Measurements from ENCODE around the gene MOSPD3.

The MOSPD3 gene

DNA sequence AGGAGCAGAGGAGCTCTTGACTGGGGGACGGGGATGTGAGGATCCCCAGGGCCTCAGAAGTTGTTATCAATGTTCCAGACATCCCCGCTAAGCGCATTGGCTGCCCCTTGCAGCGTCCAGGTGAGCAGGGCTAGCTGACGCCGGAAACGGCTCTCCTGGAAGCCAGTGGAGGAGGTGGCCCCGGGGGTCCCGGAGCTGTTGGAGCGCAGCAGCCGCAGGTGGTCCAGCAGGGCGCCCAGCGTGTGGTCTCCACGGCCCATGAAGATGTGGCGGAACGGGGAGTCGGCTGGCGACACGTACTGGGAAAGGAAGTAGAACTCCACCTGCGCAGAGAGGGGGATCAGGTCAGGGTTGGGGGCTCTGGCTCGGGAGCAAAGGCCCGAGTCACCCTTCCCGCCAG, 8.5 kb downstream of the MOSPD3 start:
- TF ChIP-seq, protein P1, sequence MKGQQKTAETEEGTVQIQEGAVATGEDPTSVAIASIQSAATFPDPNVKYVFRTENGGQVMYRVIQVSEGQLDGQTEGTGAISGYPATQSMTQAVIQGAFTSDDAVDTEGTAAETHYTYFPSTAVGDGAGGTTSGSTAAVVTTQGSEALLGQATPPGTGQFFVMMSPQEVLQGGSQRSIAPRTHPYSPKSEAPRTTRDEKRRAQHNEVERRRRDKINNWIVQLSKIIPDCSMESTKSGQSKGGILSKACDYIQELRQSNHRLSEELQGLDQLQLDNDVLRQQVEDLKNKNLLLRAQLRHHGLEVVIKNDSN (IDR thresholded peaks at IDR 0.05), result no peak
- TF ChIP-seq TCF12 (IDR thresholded peaks at IDR 0.05; ENCODE audit: low read depth) (no peak), YY1 (IDR thresholded peaks at IDR 0.05; ENCODE audit: low read depth) (no peak), FOXM1 (IDR thresholded peaks at IDR 0.05; ENCODE audit: borderline replicate concordance, low read depth) (no peak), EGR1 (IDR thresholded peaks at IDR 0.05) (no peak), RAD21 (IDR thresholded peaks at IDR 0.05; ENCODE audit: low read depth) (no peak), TEAD4 (IDR thresholded peaks at IDR 0.05) (no peak)
- TF ChIP-seq, protein P2, sequence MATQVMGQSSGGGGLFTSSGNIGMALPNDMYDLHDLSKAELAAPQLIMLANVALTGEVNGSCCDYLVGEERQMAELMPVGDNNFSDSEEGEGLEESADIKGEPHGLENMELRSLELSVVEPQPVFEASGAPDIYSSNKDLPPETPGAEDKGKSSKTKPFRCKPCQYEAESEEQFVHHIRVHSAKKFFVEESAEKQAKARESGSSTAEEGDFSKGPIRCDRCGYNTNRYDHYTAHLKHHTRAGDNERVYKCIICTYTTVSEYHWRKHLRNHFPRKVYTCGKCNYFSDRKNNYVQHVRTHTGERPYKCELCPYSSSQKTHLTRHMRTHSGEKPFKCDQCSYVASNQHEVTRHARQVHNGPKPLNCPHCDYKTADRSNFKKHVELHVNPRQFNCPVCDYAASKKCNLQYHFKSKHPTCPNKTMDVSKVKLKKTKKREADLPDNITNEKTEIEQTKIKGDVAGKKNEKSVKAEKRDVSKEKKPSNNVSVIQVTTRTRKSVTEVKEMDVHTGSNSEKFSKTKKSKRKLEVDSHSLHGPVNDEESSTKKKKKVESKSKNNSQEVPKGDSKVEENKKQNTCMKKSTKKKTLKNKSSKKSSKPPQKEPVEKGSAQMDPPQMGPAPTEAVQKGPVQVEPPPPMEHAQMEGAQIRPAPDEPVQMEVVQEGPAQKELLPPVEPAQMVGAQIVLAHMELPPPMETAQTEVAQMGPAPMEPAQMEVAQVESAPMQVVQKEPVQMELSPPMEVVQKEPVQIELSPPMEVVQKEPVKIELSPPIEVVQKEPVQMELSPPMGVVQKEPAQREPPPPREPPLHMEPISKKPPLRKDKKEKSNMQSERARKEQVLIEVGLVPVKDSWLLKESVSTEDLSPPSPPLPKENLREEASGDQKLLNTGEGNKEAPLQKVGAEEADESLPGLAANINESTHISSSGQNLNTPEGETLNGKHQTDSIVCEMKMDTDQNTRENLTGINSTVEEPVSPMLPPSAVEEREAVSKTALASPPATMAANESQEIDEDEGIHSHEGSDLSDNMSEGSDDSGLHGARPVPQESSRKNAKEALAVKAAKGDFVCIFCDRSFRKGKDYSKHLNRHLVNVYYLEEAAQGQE (IDR thresholded peaks at IDR 0.05; ENCODE audit: low read depth), result no peak

DNA sequence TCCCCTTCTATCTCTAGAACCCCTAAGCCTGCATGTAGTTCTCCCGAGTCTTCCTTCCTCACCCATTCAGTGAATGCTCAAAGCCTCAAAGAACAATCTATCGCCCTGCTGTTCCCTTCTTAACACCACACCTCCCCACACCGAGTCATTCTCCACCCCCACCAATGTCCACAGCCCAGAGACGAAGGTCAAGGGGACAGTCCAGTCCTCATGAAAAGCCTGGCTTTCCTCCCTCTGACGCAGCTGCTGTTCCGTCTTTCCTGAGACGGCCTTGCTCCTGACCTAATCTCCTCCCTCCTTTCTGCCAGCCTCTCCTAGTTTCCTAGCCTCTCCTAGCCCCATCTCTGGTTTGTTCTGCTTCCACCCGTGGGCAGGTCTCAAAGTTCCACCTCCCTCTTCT, 9.2 kb downstream of the MOSPD3 start:
- no peak for TF ChIP-seq EGR1 (IDR thresholded peaks at IDR 0.05)
- TF ChIP-seq, protein P1 (IDR thresholded peaks at IDR 0.05), result no peak
- no peak for TF ChIP-seq NFIC (IDR thresholded peaks at IDR 0.05)
- no peak for TF ChIP-seq TCF12 (IDR thresholded peaks at IDR 0.05; ENCODE audit: low read depth)
- no peak for TF ChIP-seq FOXM1 (IDR thresholded peaks at IDR 0.05; ENCODE audit: borderline replicate concordance, low read depth)
- no peak for TF ChIP-seq CREB1 (IDR thresholded peaks at IDR 0.05; ENCODE audit: low read depth)
- no peak for TF ChIP-seq CEBPB (IDR thresholded peaks at IDR 0.05)

DNA sequence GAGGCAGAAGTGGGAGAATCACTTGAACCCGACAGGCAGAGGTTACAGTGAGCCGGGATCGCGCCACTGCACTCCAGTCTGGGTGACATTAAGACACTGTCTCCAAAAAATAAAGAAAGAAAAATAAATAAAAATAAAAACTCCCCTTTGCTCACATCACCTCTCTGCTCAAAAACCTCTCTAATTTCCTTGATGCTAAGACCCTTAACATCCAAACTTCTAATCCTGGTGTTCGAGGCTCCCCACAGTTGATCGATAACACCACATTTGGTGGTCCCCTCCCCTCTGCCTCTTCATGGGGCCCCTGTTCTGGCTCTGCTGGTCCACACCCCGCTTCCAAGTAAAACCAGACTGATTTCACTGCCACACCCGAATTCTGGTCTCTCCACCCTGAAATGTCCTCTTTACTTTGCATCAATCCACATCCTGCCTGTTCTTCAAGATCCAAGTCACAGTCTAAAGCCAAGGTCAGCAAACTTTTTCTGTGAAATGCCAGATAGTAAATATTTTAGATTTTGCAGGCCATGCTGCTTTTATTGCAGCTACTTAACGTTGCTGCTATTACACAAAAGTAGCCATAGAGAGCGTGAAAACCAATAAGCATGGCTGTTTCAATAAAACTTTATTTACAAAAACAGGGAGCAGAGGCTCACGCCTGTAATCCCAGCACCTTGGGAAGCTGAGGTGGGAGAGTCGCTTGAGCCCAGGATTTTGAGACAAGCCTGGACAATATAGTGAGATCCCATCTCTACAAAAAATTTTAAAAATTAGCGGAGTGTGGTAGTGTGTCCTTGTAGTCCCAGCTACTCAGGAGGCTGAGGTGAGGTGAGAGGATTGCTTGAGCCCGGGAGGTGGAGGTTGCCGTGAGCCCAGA, 11.8 kb downstream of the MOSPD3 start:
- no peak for TF ChIP-seq TCF12 (IDR thresholded peaks at IDR 0.05; ENCODE audit: low read depth)
- TF ChIP-seq, protein P1 (IDR thresholded peaks at IDR 0.05), result no peak
- TF ChIP-seq TAF1 (IDR thresholded peaks at IDR 0.05; ENCODE audit: low read depth), result no peak
- no peak for TF ChIP-seq RAD21 (IDR thresholded peaks at IDR 0.05; ENCODE audit: low read depth)
- no peak for TF ChIP-seq CREB1 (IDR thresholded peaks at IDR 0.05; ENCODE audit: low read depth)
- no peak for TF ChIP-seq YY1 (IDR thresholded peaks at IDR 0.05; ENCODE audit: low read depth)
- no peak for TF ChIP-seq FOXM1 (IDR thresholded peaks at IDR 0.05; ENCODE audit: borderline replicate concordance, low read depth)
- TF ChIP-seq, protein P2 (IDR thresholded peaks at IDR 0.05; ENCODE audit: low read depth), result no peak
- TF ChIP-seq, protein P3, sequence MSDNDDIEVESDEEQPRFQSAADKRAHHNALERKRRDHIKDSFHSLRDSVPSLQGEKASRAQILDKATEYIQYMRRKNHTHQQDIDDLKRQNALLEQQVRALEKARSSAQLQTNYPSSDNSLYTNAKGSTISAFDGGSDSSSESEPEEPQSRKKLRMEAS (IDR thresholded peaks at IDR 0.05), result no peak
- no peak for TF ChIP-seq ZBTB7A (IDR thresholded peaks at IDR 0.05; ENCODE audit: low read depth)
- TF ChIP-seq TEAD4 (IDR thresholded peaks at IDR 0.05), result no peak
- no peak for TF ChIP-seq EP300 (IDR thresholded peaks at IDR 0.05; ENCODE audit: borderline replicate concordance)
- TF ChIP-seq NFIC (IDR thresholded peaks at IDR 0.05), result no peak

DNA sequence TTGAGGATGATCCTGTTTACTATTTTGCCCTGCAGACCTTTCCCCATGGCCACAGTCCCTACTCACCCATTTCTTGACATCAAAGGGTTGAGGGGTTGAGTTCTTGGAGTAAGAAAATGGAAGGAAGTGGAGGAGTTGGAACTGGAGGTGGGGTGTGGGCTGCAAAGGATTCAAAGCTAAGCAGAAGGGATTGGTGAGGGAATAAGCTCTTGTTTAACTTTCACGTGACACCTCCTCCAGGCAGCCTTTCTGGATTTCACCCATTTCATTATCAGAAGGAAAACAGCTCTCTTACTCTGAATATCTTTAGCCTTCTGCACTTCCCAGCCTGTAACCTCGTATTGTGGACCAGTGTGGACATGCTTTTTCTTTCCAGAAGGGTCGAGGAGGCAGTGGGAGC, 13.7 kb downstream of the MOSPD3 start:
- TF ChIP-seq EP300 (IDR thresholded peaks at IDR 0.05; ENCODE audit: borderline replicate concordance) (no peak), NFIC (IDR thresholded peaks at IDR 0.05) (no peak), TCF12 (IDR thresholded peaks at IDR 0.05; ENCODE audit: low read depth) (no peak), YY1 (IDR thresholded peaks at IDR 0.05; ENCODE audit: low read depth) (no peak), CREB1 (IDR thresholded peaks at IDR 0.05; ENCODE audit: low read depth) (no peak), ZBTB7A (IDR thresholded peaks at IDR 0.05; ENCODE audit: low read depth) (no peak), TEAD4 (IDR thresholded peaks at IDR 0.05) (no peak), FOXM1 (IDR thresholded peaks at IDR 0.05; ENCODE audit: borderline replicate concordance, low read depth) (no peak), EGR1 (IDR thresholded peaks at IDR 0.05) (no peak), RAD21 (IDR thresholded peaks at IDR 0.05; ENCODE audit: low read depth) (no peak), CEBPB (IDR thresholded peaks at IDR 0.05) (no peak), TAF1 (IDR thresholded peaks at IDR 0.05; ENCODE audit: low read depth) (no peak)
- TF ChIP-seq, protein P2 (IDR thresholded peaks at IDR 0.05; ENCODE audit: low read depth), result no peak
- TF ChIP-seq, protein P3 (IDR thresholded peaks at IDR 0.05), result no peak
- TF ChIP-seq, protein P1 (IDR thresholded peaks at IDR 0.05), result no peak
